ENCODE results near the gene CNDP1.

GRCh38 chr18:74540652-74541421 is 6.5 kb downstream of the CNDP1 start:
- TF ChIP-seq CTCF (IDR thresholded peaks at IDR 0.05) (no peak), EZH2 (IDR thresholded peaks at IDR 0.05) (no peak), EZH2phosphoT487 (IDR thresholded peaks at IDR 0.05) (no peak)
